ENCODE data around the gene ANK2. TPM values are rescaled to one million over a fixed set of nuclear protein-coding genes. Genes with fewer than 3 reads are reported as not detected.

The ANK2 gene
- total RNA-seq, 5 donors from 2014 or later (not counting 1 experiment from before 2014, with no cell fraction given), result 0.25 to 0.62 (median 0.31) TPM; not detected in 1

DNA sequence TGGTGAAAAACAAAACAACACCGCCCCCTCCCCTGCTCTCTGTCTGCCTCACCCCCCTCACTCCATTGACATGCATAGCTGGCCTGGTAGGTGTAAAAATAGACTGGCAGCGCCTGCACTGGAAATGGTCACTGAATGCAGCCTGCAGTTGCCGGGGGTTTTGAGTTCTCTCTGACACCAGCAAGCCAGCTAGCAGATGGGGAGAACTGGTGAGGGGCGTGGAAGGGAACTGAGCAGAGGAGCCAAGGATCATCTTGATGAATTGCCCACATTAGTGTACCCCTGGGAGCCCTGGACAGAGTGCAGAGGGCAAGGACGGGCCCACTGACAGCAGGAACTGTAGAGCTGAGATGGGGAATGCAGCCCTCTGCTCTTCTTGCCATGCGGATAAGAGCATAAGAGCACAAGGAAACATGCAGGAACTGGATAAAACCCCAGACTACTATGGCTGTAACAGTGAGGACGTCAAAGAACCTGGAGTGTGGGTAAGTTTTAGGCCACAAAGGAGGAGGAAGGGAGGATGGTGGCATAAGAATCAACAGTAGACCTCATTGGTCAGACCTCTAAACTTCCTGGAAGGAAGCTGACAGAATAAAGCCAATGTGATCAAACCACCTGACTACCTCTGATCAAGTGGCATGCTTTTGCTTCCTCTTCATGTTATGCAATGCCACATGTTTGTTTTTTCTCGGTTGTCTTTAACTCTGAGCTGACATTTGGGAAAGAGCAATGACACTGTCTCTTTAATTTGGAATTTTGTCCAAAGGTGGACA is 96.3 kb downstream of the ANK2 start:
- H3K9me3 Mint-ChIP-seq, result peaks cover 0 to 3% (median 0%) of the 10 kb centered on the region in 3 donors
- ATAC-seq (replicated peaks in 1 of 4), result no peak
- ChIA-PET CTCF (interaction anchor here in 1 of 2 donors (0.9 kb wide), 1 partner anchor 19 kb away, joined by 3 read pairs; no protein-coding TSS in a partner anchor), POLR2A (no interaction called here)
- peaks cover 0 to 4% (median 3%) of the 10 kb centered on the region in 3 donors for H3K4me1 Mint-ChIP-seq
- no peaks in the 10 kb centered on the region for H3K36me3 Mint-ChIP-seq
- Histone ChIP-seq H3K4me1 (ENCODE audit: control insufficient read depth in 1 of 2, extremely low read depth in 1 of 2, insufficient read depth in 2 of 2, low read length in 2 of 2) (no peaks in the 10 kb centered on the region), H3K36me3 (ENCODE audit: control insufficient read depth in 2 of 2, extremely low read depth in 1 of 2, insufficient read depth in 1 of 2, low read length in 1 of 2) (no peaks in the 10 kb centered on the region), H3K27me3 (replicated peaks in 1 of 2; ENCODE audit: control insufficient read depth in 2 of 2, extremely low read depth in 1 of 2, insufficient read depth in 2 of 2, low read length in 1 of 2) (peaks cover 0 to 3% of the 10 kb centered on the region in 2 experiments), H3K4me3 (ENCODE audit: control insufficient read depth in 1 of 2, extremely low read depth in 1 of 2, low read length in 1 of 2) (no peak overlapping the region), H3K9me3 (no peaks in the 10 kb centered on the region), H3K27ac (ENCODE audit: low read length) (no peak overlapping the region)
- H3K4me3 Mint-ChIP-seq, result no peak overlapping the region
- DNase-seq, result no peak
- H3K27me3 Mint-ChIP-seq, result no peaks in the 10 kb centered on the region
- WGBS (ENCODE audit: insufficient coverage), result 66% methylated on average over 5 of the region's 8 CpGs
- no peak overlapping the region for H3K27ac Mint-ChIP-seq

GRCh38 chr4:113146876-113147358 is 97.5 kb downstream of the ANK2 start:
- Mint-ChIP-seq H3K9me3 (peaks cover 0 to 3% (median 0%) of the 10 kb centered on the region in 3 donors), H3K36me3 (no peaks in the 10 kb centered on the region), H3K27ac (no peak overlapping the region), H3K4me1 (peaks cover 0 to 4% (median 3%) of the 10 kb centered on the region in 3 donors), H3K27me3 (no peaks in the 10 kb centered on the region), H3K4me3 (peak overlapping the region; percentile 55 to 63 (median 61))
- ChIA-PET CTCF (no interaction called here), POLR2A (interaction anchor here in 1 of 2 donors (0.7 kb wide), 1 partner anchor 181 kb away, joined by 3 read pairs; no protein-coding TSS in a partner anchor)
- H3K27me3 ChIP-seq (replicated peaks in 1 of 2; ENCODE audit: control insufficient read depth in 2 of 2, extremely low read depth in 1 of 2, insufficient read depth in 2 of 2, low read length in 1 of 2), result peaks cover 0 to 3% of the 10 kb centered on the region in 2 experiments
- H3K27ac ChIP-seq (ENCODE audit: low read length), result no peak overlapping the region
- no peaks in the 10 kb centered on the region for H3K36me3 ChIP-seq (ENCODE audit: control insufficient read depth in 2 of 2, extremely low read depth in 1 of 2, insufficient read depth in 1 of 2, low read length in 1 of 2)
- DNase-seq (no peak), ATAC-seq (replicated peaks in 1 of 4) (no peak)
- H3K4me1 ChIP-seq (ENCODE audit: control insufficient read depth in 1 of 2, extremely low read depth in 1 of 2, insufficient read depth in 2 of 2, low read length in 2 of 2), result no peaks in the 10 kb centered on the region
- H3K9me3 ChIP-seq, result no peaks in the 10 kb centered on the region
- H3K4me3 ChIP-seq (ENCODE audit: control insufficient read depth in 1 of 2, extremely low read depth in 1 of 2, low read length in 1 of 2), result no peak overlapping the region
- 54% methylated on average over 3 of the region's 10 CpGs for WGBS (ENCODE audit: insufficient coverage)

GRCh38 chr4:113147498-113148111 is 98.2 kb downstream of the ANK2 start:
- ChIA-PET CTCF (no interaction called here), POLR2A (no interaction called here)
- Histone ChIP-seq H3K27ac (ENCODE audit: low read length) (no peak overlapping the region), H3K27me3 (replicated peaks in 1 of 2; ENCODE audit: control insufficient read depth in 2 of 2, extremely low read depth in 1 of 2, insufficient read depth in 2 of 2, low read length in 1 of 2) (peaks cover 0 to 3% of the 10 kb centered on the region in 2 experiments), H3K4me3 (ENCODE audit: control insufficient read depth in 1 of 2, extremely low read depth in 1 of 2, low read length in 1 of 2) (no peak overlapping the region), H3K9me3 (no peaks in the 10 kb centered on the region), H3K36me3 (ENCODE audit: control insufficient read depth in 2 of 2, extremely low read depth in 1 of 2, insufficient read depth in 1 of 2, low read length in 1 of 2) (no peaks in the 10 kb centered on the region), H3K4me1 (ENCODE audit: control insufficient read depth in 1 of 2, extremely low read depth in 1 of 2, insufficient read depth in 2 of 2, low read length in 2 of 2) (no peaks in the 10 kb centered on the region)
- ATAC-seq (replicated peaks in 1 of 4) (no peak), DNase-seq (no peak)
- WGBS (ENCODE audit: insufficient coverage), result no CpG with 5 or more reads among the region's 2 CpGs
- no peak overlapping the region for H3K27ac Mint-ChIP-seq
- no peaks in the 10 kb centered on the region for H3K27me3 Mint-ChIP-seq
- no peaks in the 10 kb centered on the region for H3K36me3 Mint-ChIP-seq
- peaks cover 0 to 3% (median 0%) of the 10 kb centered on the region in 3 donors for H3K9me3 Mint-ChIP-seq
- peaks cover 0 to 4% (median 3%) of the 10 kb centered on the region in 3 donors for H3K4me1 Mint-ChIP-seq
- no peak overlapping the region for H3K4me3 Mint-ChIP-seq

GRCh38 chr4:113148925-113149324 is 99.5 kb downstream of the ANK2 start:
- ChIA-PET POLR2A (no interaction called here), CTCF (no interaction called here)
- DNase-seq (no peak), ATAC-seq (replicated peaks in 1 of 4) (no peak)
- no peaks in the 10 kb centered on the region for H3K27me3 Mint-ChIP-seq
- peaks cover 0 to 3% of the 10 kb centered on the region in 2 experiments for H3K27me3 ChIP-seq (replicated peaks in 1 of 2; ENCODE audit: control insufficient read depth in 2 of 2, extremely low read depth in 1 of 2, insufficient read depth in 2 of 2, low read length in 1 of 2)
- no peak overlapping the region for H3K27ac ChIP-seq (ENCODE audit: low read length)
- H3K4me3 Mint-ChIP-seq, result no peak overlapping the region
- H3K4me1 ChIP-seq (ENCODE audit: control insufficient read depth in 1 of 2, extremely low read depth in 1 of 2, insufficient read depth in 2 of 2, low read length in 2 of 2), result no peaks in the 10 kb centered on the region
- H3K9me3 ChIP-seq, result no peaks in the 10 kb centered on the region
- no peaks in the 10 kb centered on the region for H3K36me3 Mint-ChIP-seq
- no peaks in the 10 kb centered on the region for H3K36me3 ChIP-seq (ENCODE audit: control insufficient read depth in 2 of 2, extremely low read depth in 1 of 2, insufficient read depth in 1 of 2, low read length in 1 of 2)
- peaks cover 0 to 3% (median 0%) of the 10 kb centered on the region in 3 donors for H3K9me3 Mint-ChIP-seq
- H3K4me3 ChIP-seq (ENCODE audit: control insufficient read depth in 1 of 2, extremely low read depth in 1 of 2, low read length in 1 of 2), result no peak overlapping the region
- H3K27ac Mint-ChIP-seq, result no peak overlapping the region
- H3K4me1 Mint-ChIP-seq, result peaks cover 0 to 4% (median 3%) of the 10 kb centered on the region in 3 donors

DNA sequence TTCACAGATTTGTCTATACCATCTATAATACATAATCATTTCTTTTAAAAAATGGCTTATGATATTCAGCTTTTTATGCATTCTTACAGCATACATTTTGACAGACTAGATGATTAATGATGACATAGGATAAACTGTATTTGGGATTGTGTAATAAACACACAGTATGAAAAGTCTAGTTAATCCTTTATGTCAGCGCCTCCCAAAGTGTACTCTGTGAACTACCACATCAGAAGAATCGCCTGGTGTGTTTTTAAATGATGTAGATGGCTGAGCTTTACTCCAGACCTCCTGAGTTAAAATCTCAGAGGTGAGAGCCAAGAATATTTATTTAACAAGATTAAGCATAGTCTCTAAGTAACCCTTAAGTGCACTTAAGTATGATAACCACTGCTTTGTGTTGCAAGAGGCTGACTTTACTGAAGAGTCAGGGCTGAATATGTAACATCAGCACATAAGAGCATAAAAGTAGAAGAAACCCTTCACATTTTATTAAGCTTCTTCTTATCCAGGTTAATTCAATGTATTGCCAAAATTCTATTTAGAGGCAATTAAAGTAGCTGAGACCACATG is 104.2 kb downstream of the ANK2 start:
- H3K4me1 ChIP-seq (ENCODE audit: control insufficient read depth in 1 of 2, extremely low read depth in 1 of 2, insufficient read depth in 2 of 2, low read length in 2 of 2), result no peaks in the 10 kb centered on the region
- Mint-ChIP-seq H3K27me3 (no peaks in the 10 kb centered on the region), H3K4me1 (no peaks in the 10 kb centered on the region), H3K4me3 (no peak overlapping the region), H3K36me3 (no peaks in the 10 kb centered on the region), H3K27ac (no peak overlapping the region), H3K9me3 (peaks cover 0 to under 1% (median 0%) of the 10 kb centered on the region in 3 donors)
- DNase-seq (no peak), ATAC-seq (replicated peaks in 1 of 4) (no peak)
- no peak overlapping the region for H3K4me3 ChIP-seq (ENCODE audit: control insufficient read depth in 1 of 2, extremely low read depth in 1 of 2, low read length in 1 of 2)
- H3K27me3 ChIP-seq (replicated peaks in 1 of 2; ENCODE audit: control insufficient read depth in 2 of 2, extremely low read depth in 1 of 2, insufficient read depth in 2 of 2, low read length in 1 of 2), result peaks cover 0 to 3% of the 10 kb centered on the region in 2 experiments
- no peaks in the 10 kb centered on the region for H3K9me3 ChIP-seq
- H3K36me3 ChIP-seq (ENCODE audit: control insufficient read depth in 2 of 2, extremely low read depth in 1 of 2, insufficient read depth in 1 of 2, low read length in 1 of 2), result no peaks in the 10 kb centered on the region
- WGBS (ENCODE audit: insufficient coverage), result no CpG with 5 or more reads among the region's 2 CpGs
- H3K27ac ChIP-seq (ENCODE audit: low read length), result no peak overlapping the region
- ChIA-PET POLR2A (interaction anchor here in 1 of 2 donors (0.6 kb wide), 1 partner anchor 230 kb away, joined by 4 read pairs; no protein-coding TSS in a partner anchor), CTCF (no interaction called here)

DNA sequence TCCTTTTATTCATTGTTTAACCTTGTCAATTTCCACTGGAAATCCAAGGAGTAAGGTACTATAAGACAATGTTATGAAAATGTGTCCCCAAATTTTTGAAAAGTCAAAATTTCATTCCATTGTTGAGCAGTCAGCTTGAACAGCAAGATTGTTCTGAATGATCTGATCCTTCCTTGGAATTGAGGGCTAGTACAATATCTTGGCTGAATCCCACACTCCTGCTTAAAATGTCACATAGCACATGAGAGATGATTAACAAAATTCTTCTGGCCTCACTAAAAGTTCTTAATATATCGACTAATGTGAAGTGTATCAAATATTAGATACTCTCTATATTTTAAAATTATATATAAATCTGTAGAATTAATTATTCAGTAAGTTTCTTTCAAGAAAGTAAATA is 104.8 kb downstream of the ANK2 start:
- Histone ChIP-seq H3K9me3 (no peaks in the 10 kb centered on the region), H3K36me3 (ENCODE audit: control insufficient read depth in 2 of 2, extremely low read depth in 1 of 2, insufficient read depth in 1 of 2, low read length in 1 of 2) (no peaks in the 10 kb centered on the region), H3K4me3 (ENCODE audit: control insufficient read depth in 1 of 2, extremely low read depth in 1 of 2, low read length in 1 of 2) (no peak overlapping the region), H3K27me3 (replicated peaks in 1 of 2; ENCODE audit: control insufficient read depth in 2 of 2, extremely low read depth in 1 of 2, insufficient read depth in 2 of 2, low read length in 1 of 2) (peaks cover 0 to 3% of the 10 kb centered on the region in 2 experiments), H3K27ac (ENCODE audit: low read length) (no peak overlapping the region), H3K4me1 (ENCODE audit: control insufficient read depth in 1 of 2, extremely low read depth in 1 of 2, insufficient read depth in 2 of 2, low read length in 2 of 2) (no peaks in the 10 kb centered on the region)
- Mint-ChIP-seq H3K9me3 (no peaks in the 10 kb centered on the region), H3K4me3 (no peak overlapping the region), H3K27ac (no peak overlapping the region), H3K36me3 (no peaks in the 10 kb centered on the region), H3K4me1 (no peaks in the 10 kb centered on the region), H3K27me3 (no peaks in the 10 kb centered on the region)
- ChIA-PET POLR2A (no interaction called here), CTCF (no interaction called here)
- DNase-seq, result no peak
- no CpG with 5 or more reads among the region's 1 CpG for WGBS (ENCODE audit: insufficient coverage)
- no peak for ATAC-seq (replicated peaks in 1 of 4)
